ENCODE measurements around the gene DACT3. TPM values are rescaled to one million over a fixed set of nuclear protein-coding genes. Genes with fewer than 3 reads are reported as not detected.

DACT3 gene
- 17.5 TPM for total RNA-seq

GRCh38 chr19:46661020-46661731, at the start of gene DACT3:
Gene DACT3, minus strand, starts transcription at chr19:46661182. Its CDS starts 118 bp downstream, at chr19:46661064.
- FAIRE-seq (peak; percentile 99), DNase-seq (ENCODE audit: low spot score in 2 of 2) (peak; percentile 97 to 98)

GRCh38 chr19:46710687-46711086, 49.7 kb upstream of the DACT3 start:
- no peak for FAIRE-seq
- DNase-seq (ENCODE audit: low spot score in 2 of 2), result no peak

DNA sequence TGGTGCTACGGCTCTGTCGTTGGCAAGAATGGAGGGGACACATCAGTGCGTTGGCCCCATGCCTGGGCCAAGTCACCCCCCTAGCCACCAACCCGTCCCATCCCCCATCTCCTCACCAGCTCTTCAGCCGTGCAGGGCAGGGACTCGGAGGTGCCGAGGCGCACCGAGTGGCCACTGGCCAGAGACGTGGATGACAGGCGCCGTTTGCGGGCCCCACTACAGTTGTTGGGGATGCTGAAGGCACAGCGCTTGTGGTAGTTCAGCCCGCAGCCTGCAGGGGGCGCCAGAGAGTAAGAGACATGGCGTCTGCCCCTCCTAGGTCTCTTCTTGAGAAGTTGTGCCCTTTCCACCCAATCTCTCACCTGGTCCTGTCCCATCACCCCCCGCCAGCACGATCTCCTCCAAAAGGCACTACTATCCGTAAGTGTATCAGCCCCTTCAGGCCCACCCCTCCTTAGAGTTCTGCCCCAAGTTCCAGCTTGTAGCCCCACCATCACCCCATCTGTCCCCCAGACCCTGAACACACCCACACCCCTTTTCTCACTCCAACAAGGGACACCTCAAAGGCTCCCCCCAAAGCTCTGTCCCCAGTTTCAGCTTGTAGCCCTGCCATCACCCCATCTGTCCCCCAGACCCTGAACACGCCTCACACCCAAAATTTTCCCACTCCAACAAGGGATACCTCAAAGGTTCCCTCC, 43.5 kb upstream of the DACT3 start:
- no peak for FAIRE-seq
- peak in 1 of 2 donors; percentile 81 for DNase-seq (ENCODE audit: low spot score in 2 of 2)

- no peak for FAIRE-seq
- no peak for DNase-seq (ENCODE audit: low spot score in 2 of 2)
These were observed 39.7 kb upstream of the DACT3 start for GRCh38 chr19:46700704-46701103.

DNA sequence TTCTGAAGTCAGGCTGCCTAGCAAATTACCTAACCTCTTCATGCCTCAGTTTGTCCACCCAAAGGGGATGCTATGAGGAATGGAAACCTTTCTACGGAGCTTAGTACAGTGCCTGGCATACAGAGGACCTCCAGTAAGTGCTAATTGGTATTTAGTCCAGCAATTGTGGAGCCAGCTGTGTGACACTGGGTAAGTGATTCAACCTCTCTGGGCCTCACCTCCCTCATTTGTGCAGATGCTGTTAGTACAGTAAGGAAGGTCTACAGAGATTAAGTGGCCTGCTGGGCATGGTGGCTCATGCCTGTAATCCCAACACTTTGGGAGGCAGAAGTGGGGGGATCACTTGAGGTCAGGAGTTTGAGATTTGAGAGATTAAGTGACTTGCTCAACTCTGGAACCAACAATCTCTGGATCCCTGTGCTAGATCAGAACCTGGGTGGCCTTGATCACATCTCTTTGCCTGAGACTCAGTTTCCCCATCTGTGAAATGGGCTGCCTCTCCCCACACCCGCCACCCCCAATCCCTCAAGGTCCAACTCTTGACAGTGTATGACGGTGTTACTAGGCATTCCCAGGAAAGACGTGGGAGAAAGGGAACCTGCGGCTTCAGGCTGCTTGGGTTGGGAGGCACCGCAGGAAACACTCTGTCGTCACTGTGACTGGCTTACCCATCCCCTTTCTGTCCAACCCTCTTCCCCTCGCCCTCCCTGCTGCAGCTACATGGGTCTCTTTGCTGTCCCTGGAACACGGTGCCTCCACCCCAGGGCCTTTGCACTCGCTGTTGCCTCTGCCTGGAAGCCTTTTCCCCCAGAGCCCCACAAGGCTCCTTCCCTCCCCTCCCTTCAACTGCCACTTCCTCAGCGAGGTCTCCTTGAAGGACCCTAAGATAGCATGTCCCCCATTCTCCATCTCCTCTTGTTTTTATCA, 37.7 kb upstream of the DACT3 start:
- DNase-seq (ENCODE audit: low spot score in 2 of 2) (no peak), FAIRE-seq (no peak)

GRCh38 chr19:46697204-46697960, 36.4 kb upstream of the DACT3 start:
- FAIRE-seq, result no peak
- peak; percentile 52 to 87 for DNase-seq (ENCODE audit: low spot score in 2 of 2)

- DNase-seq (ENCODE audit: low spot score in 2 of 2) (no peak), FAIRE-seq (no peak)
These were observed 35.9 kb upstream of the DACT3 start for GRCh38 chr19:46696866-46697203.

DNA sequence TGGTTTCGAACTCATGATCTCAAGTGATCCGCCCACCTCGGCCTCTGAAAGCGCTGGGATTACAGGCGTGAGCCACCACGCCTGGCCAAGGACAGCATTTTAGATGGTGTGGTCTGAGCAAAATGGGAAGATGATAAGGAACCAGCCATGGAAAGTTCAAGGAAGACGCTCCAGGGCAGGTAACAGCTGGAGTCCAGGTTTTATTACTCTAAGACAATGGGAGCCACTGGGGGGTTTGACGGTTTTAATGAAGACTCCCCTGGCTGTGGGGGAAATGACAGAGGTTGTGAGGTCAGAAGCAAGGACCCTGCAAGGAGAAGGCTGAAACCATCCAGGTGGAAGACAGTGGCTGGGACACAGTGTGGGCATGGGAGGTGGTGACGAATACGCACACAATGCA, 35.1 kb upstream of the DACT3 start:
- FAIRE-seq, result no peak

DNA sequence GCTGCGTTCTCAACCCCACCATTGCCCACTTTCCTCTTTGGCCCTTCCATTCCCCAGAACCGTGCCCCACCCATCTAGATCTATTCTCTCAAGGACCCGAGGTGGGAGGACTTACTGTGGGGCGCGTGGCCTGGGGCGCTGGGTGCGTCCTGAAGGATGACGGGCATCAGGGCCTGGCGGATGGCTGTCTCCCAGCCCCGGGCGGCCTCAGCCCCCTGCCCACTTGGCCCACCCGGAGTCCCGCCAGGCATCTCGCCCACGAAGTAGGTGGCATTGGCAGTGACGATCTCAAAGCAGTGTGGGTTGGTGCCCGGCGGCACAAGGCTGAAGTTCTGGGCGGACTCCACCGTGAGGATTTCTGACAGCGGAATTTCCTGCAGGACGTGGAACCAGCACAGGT, 32.8 kb upstream of the DACT3 start:
- FAIRE-seq (no peak), DNase-seq (ENCODE audit: low spot score in 2 of 2) (no peak)

More for the DNA sequence above, 35.1 kb upstream of the DACT3 start:
- DNase-seq (ENCODE audit: low spot score in 2 of 2), result no peak

- FAIRE-seq (no peak), DNase-seq (ENCODE audit: low spot score in 2 of 2) (no peak)
These were observed 32.1 kb upstream of the DACT3 start for GRCh38 chr19:46692918-46693722.

DNA sequence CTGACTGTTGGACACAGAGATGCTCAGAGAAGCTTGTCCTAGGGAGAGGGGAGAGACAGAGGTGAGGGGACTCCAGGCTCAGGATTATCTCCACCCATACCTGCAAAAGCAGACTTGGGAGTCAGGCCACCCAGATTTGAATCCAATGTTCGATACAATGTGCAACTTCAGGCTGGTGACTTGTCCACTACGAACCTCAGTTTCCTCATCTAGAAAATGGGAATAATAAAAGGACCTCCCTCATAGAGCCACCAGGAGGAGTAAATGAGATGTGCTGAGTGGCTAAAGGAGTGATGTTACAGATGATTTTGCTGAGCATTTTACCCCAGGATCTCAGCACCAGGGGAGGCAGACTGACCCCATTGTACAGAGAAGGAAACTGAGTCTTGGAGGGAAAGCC, 31.0 kb upstream of the DACT3 start:
- no peak for DNase-seq (ENCODE audit: low spot score in 2 of 2)
- FAIRE-seq, result no peak

DNA sequence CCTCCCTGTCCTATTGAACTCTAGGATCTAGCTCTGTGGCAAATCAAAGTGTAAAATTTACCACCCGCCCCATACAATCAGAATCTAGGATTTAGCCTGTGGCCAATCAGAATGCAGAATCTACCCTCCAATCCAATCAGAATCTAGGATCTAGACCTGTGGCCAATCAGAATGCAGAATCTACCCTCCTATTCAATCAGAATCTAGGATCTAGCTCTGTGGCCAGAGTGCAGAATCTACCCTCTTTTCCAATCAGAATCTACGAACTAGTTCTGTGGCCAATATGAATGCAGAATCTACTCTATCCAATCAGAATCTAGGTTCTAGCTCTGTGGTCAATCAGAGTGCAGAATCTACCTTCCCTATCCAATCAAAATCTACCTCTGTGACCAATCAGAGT, 30.1 kb upstream of the DACT3 start:
- FAIRE-seq (no peak), DNase-seq (ENCODE audit: low spot score in 2 of 2) (no peak)

- DNase-seq (ENCODE audit: low spot score in 2 of 2), result no peak
- FAIRE-seq, result no peak
These were observed 28.4 kb upstream of the DACT3 start for GRCh38 chr19:46689358-46689757.

GRCh38 chr19:46687438-46688145, 26.6 kb upstream of the DACT3 start:
- no peak for FAIRE-seq
- no peak for DNase-seq (ENCODE audit: low spot score in 2 of 2)

DNA sequence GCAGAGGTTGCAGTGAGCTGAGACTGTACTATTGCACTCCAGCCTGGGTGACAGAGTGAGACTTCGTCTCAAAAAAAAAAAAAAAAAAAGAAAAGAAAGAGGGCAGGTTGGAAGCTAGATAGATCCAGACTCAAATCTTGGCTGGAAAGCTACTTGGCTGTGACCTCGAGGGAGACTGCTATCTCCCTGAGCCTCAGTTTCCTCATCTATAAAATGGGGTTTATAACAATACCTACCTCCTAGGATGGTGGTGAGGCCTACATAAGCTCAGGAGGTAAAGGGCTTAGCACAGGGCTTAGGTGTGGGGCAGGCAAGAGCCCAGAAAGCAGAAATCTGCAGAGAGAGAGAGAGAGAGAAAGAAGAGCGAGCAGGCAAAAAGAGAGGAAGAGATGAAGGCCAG, 24.2 kb upstream of the DACT3 start:
- no peak for FAIRE-seq

GRCh38 chr19:46678110-46678732, 17.2 kb upstream of the DACT3 start:
- no peak for DNase-seq (ENCODE audit: low spot score in 2 of 2)
- FAIRE-seq, result no peak

More for the DNA sequence above, 24.2 kb upstream of the DACT3 start:
- no peak for DNase-seq (ENCODE audit: low spot score in 2 of 2)

DNA sequence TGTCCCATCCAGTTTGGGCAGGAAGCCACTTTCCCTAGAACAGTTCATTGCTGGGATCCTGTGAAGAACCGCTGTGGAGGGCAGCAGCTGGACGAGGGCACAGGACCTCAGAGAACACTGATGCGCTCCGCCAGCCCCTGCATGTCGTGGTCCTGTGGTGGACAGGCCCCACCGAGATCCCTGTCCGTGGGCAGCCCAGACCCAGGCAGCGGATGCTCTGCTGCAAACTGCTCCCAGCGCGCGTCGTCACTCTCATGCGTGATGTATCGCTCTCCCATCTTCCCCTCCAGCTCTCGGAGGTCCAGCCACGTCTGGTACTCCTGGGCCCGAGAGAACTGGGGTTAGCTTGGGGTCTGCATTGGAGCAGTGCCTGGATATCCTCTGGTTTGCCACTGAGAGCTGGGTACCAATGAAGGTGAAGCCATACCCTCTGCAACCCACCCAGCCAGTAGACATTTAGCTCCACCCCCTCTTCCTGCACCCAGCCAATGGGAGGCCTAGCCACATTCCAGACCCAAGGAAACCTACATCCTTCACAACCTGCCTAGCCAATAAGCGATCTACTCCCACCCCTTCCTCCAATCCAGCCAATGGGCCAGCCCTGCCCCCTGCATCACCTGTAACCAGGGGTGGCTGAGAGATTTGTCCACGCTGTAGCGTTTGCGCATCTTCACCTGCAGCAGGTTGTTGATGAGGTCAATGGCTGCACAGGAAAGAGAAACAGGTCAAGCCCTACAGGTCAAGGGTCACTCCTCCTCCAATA, 13.6 kb upstream of the DACT3 start:
- FAIRE-seq (no peak), DNase-seq (ENCODE audit: low spot score in 2 of 2) (no peak)

DNA sequence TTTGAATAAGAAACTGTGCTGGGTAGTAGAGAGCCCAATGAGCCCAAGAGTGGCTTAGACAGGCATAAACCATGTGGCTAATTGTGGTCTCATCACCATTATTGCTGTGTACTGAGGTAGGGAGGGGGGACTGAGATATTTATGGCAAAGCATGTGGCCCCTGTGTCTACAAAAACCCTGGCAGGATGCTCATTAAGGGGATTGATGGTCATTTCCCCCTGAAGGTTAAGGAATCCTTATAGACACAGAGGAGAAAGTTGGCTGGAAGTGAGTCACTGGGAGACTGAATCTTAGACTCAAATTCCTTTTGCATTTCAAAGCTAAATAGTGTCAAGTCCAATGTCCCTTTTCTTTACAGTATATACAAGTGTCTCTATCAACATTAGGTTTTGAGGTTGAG, 9.8 kb upstream of the DACT3 start:
- no peak for FAIRE-seq
- no peak for DNase-seq (ENCODE audit: low spot score in 2 of 2)
